Transverse colon (tissue), 4 donors: ENCODE results near the gene TMEM50B. TPM values are rescaled to one million over a fixed set of nuclear protein-coding genes. Genes with fewer than 3 reads are reported as not detected.

ENCODE experiments used
- DNase-seq: peaks from one replicate; pipeline ENCODE4 v3.0.0-alpha.2; 2019
- H3K27ac ChIP-seq, 4 donors: fragments of 200-600 bp; sonication (generic); 2 replicates each; pipeline ENCODE4 v1.5.1; 2016 to 2018; ENCODE audit warnings: inconsistent platforms in 4 of 4
- H3K27me3 ChIP-seq: fragments of 200-600 bp; sonication (generic); 2 replicates; pipeline ENCODE4 v1.5.1; 2017; ENCODE audit warnings: inconsistent platforms
- H3K36me3 ChIP-seq, 4 donors: fragments of 200-600 bp; sonication (generic); 2 replicates each; pipeline ENCODE4 v1.5.1; 2017 to 2019; ENCODE audit warnings: inconsistent platforms in 4 of 4
- H3K4me1 ChIP-seq, 4 donors: fragments of 200-600 bp; sonication (generic); 2 replicates each; pipeline ENCODE4 v1.5.1; 2017 to 2020; ENCODE audit warnings: inconsistent platforms in 4 of 4
- H3K4me3 ChIP-seq, 4 donors: fragments of 200-600 bp; sonication (generic); 1 replicate in 1 of 4; 2 replicates in 3 of 4; pipeline versions ENCODE4 v1.5.1 to v1.6.1; 2017 to 2019; ENCODE audit warnings: inconsistent platforms in 4 of 4
- H3K9me3 ChIP-seq, 2 donors: fragments of 200-600 bp; sonication (generic); 2 replicates each; pipeline ENCODE4 v1.5.1; 2017 to 2019; ENCODE audit warnings: inconsistent platforms in 2 of 2
- CTCF ChIP-seq, 5 experiments: fragments of 200-600 bp in 3 of 5; fragments of 450-650 bp in 2 of 5; sonication (generic) in 3 of 5; IDR thresholded peaks; 1 replicate in 2 of 5; 2 replicates in 3 of 5; pipeline ENCODE4 v1.5.1; 2016 to 2017; ENCODE audit warnings: antibody characterized with exemption in 5 of 5, inconsistent platforms in 3 of 5, mild to moderate bottlenecking in 2 of 5, moderate library complexity in 1 of 5
- EP300 ChIP-seq: sonication (generic); formaldehyde crosslinking; IDR thresholded peaks from one replicate; pipeline ENCODE4 v1.6.1; 2017; ENCODE audit warnings: antibody characterized with exemption, low read depth
- POLR2A ChIP-seq: fragments of 450-650 bp; IDR thresholded peaks from one replicate; pipeline ENCODE4 v1.6.1; 2016; ENCODE audit warnings: antibody characterized with exemption, mild to moderate bottlenecking, moderate library complexity
- POLR2AphosphoS5 ChIP-seq, 3 donors: sonication (generic); formaldehyde crosslinking; IDR thresholded peaks; one replicate each; pipeline ENCODE4 v1.6.1; 2016; ENCODE audit warnings: antibody characterized with exemption in 3 of 3
- WGBS, 2 donors: methylation state at CpG; one replicate each; pipeline ENCODE4 v1.1.5; 2018; ENCODE audit warnings: low coverage in 1 of 2; 5-methylcytosine and 5-hydroxymethylcytosine counted together
- in situ Hi-C, 4 donors: fragments of 200-750 bp; cut with MboI; loops; one replicate each; pipeline versions ENCODE4 v1.15.0 to v1.15.1; 2017; ENCODE audit warnings: low sequenced_read_pairs in 3 of 4, low pct_ligation_motif_present in 1 of 4, low pct_unique_long_range_greater_than_20kb in 1 of 4
- intact Hi-C: fragments of 100-400 bp; cut with DNase I; formaldehyde crosslinking; loops from one replicate; pipeline ENCODE4 v1.15.1; 2023; ENCODE audit warnings: low total_unique reads
- total RNA-seq, 4 donors: library from RNA; depleted of rRNA; stranded (reverse); fragments of >200 nt; gene quantifications; one replicate each; pipeline ENCODE4 v1.1.0, GENCODE V29; 2016

TMEM50B gene
- total RNA-seq, 4 donors from 2014 or later: 70.3 to 181 (median 105) TPM

- 95 to 96% methylated on average over 7 to 8 of the region's 8 CpGs for WGBS, 2 donors
- Histone ChIP-seq H3K27me3 (no peaks in the 10 kb centered on the region), H3K9me3 (no peaks in the 10 kb centered on the region)
These were observed 26.1 kb upstream of the TMEM50B start for GRCh38 chr21:33505833-33506232.

GRCh38 chr21:33496345-33496744 lies 16.6 kb upstream of the TMEM50B start:
- no peak for DNase-seq
- intact Hi-C loops: no loop called here

More at GRCh38 chr21:33505833-33506232, 26.1 kb upstream of the TMEM50B start:
- Histone ChIP-seq H3K4me1 (no peaks in the 10 kb centered on the region), H3K4me3 (no peak overlapping the region), H3K27ac (no peak overlapping the region), H3K36me3 (peaks cover 0 to 18% (median 7%) of the 10 kb centered on the region in 4 donors)
- TF ChIP-seq EP300 (no peak), POLR2AphosphoS5 (IDR thresholded peaks at IDR 0.05) (no peak), CTCF (IDR thresholded peaks at IDR 0.05) (no peak), POLR2A (no peak)
- intact Hi-C loops (no loop called here), in situ Hi-C loops (no loop called here)
- DNase-seq: no peak

GRCh38 chr21:33495743-33496142 lies 16.0 kb upstream of the TMEM50B start:
- Histone ChIP-seq H3K27ac (no peak overlapping the region), H3K4me3 (no peak overlapping the region), H3K9me3 (no peaks in the 10 kb centered on the region), H3K27me3 (no peaks in the 10 kb centered on the region), H3K4me1 (peaks cover 0 to 10% (median 2%) of the 10 kb centered on the region in 4 donors), H3K36me3 (no peaks in the 10 kb centered on the region)
- DNase-seq: no peak
- in situ Hi-C loops: no loop called here
- 0 to 47% methylated on average over 1 to 4 of the region's 4 CpGs for WGBS, 2 donors
- intact Hi-C loops: no loop called here
- TF ChIP-seq POLR2AphosphoS5 (IDR thresholded peaks at IDR 0.05): no peak
- TF ChIP-seq EP300: no peak

More at GRCh38 chr21:33496345-33496744, 16.6 kb upstream of the TMEM50B start:
- 63 to 83% methylated on average over 2 to 7 of the region's 7 CpGs for whole genome bisulfite sequencing, 2 donors
- H3K36me3 ChIP-seq: no peaks in the 10 kb centered on the region
- no peak overlapping the region for H3K27ac ChIP-seq
- TF ChIP-seq POLR2AphosphoS5 (IDR thresholded peaks at IDR 0.05): no peak
- no peak for TF ChIP-seq EP300
- H3K9me3 ChIP-seq: no peaks in the 10 kb centered on the region
- H3K4me1 ChIP-seq: peaks cover 0 to 7% (median 0%) of the 10 kb centered on the region in 4 donors
- in situ Hi-C loops: no loop called here
- no peaks in the 10 kb centered on the region for H3K27me3 ChIP-seq
- H3K4me3 ChIP-seq: no peak overlapping the region

- intact Hi-C loops: no loop called here
- DNase-seq: no peak
- Histone ChIP-seq H3K4me3 (no peak overlapping the region), H3K27me3 (no peaks in the 10 kb centered on the region), H3K27ac (no peak overlapping the region), H3K36me3 (no peaks in the 10 kb centered on the region), H3K9me3 (no peaks in the 10 kb centered on the region), H3K4me1 (peaks cover 0 to 10% (median 2%) of the 10 kb centered on the region in 4 donors)
- TF ChIP-seq CTCF (IDR thresholded peaks at IDR 0.05) (no peak), POLR2A (no peak), EP300 (no peak), POLR2AphosphoS5 (IDR thresholded peaks at IDR 0.05) (no peak)
- in situ Hi-C loops: no loop called here
- WGBS, 2 donors: 79 to 80% methylated on average over 2 to 3 of the region's 3 CpGs
These were observed 14.0 kb upstream of the TMEM50B start for GRCh38 chr21:33493756-33494155.

GRCh38 chr21:33492571-33492970 lies 12.8 kb upstream of the TMEM50B start:
- H3K9me3 ChIP-seq: no peaks in the 10 kb centered on the region
- H3K36me3 ChIP-seq: no peaks in the 10 kb centered on the region
- DNase-seq: no peak
- WGBS, 2 donors: 60% methylated on average over 2 of the region's 2 CpGs; no CpG with 5 or more reads in 1 of the 2 donors
- intact Hi-C loops (no loop called here), in situ Hi-C loops (no loop called here)
- H3K27me3 ChIP-seq: no peaks in the 10 kb centered on the region
- peak overlapping the region in 1 of 4 donors; percentile 83 for H3K27ac ChIP-seq
- peaks cover 0 to 10% (median 2%) of the 10 kb centered on the region in 4 donors for H3K4me1 ChIP-seq
- TF ChIP-seq POLR2A (no peak), EP300 (no peak)
- H3K4me3 ChIP-seq: peak overlapping the region in 1 of 4 donors; percentile 68
